HEK293 (cell line): Measurements from ENCODE around the gene NUP62.

ENCODE experiments used
- ELK4 ChIP-seq: IDR thresholded peaks from 2 replicates; pipeline ENCODE4 v1.6.1; 2011; ENCODE audit warnings: mild to moderate bottlenecking, low read depth, low read length, borderline replicate concordance
- GLIS2 ChIP-seq: fragments of 450-650 bp; formaldehyde crosslinking; IDR thresholded peaks from 2 replicates; pipeline ENCODE4 v1.5.1; 2016; ENCODE audit warnings: missing biosample characterization, missing genetic modification characterization
- IKZF3 ChIP-seq: fragments of 450-650 bp; IDR thresholded peaks from 2 replicates; pipeline ENCODE4 v1.5.0; 2018; ENCODE audit warnings: missing biosample characterization, mild to moderate bottlenecking, missing genetic modification characterization, moderate library complexity
- KLF8 ChIP-seq: fragments of 450-650 bp; formaldehyde crosslinking; IDR thresholded peaks from 2 replicates; pipeline ENCODE4 v1.5.1; 2016; ENCODE audit warnings: missing biosample characterization, missing genetic modification characterization
- OSR2 ChIP-seq: fragments of 450-650 bp; formaldehyde crosslinking; IDR thresholded peaks from 2 replicates; pipeline ENCODE4 v1.5.1; 2016; ENCODE audit warnings: missing biosample characterization, missing genetic modification characterization
- PRDM10 ChIP-seq: fragments of 450-650 bp; formaldehyde crosslinking; IDR thresholded peaks from 2 replicates; pipeline ENCODE4 v1.5.1; 2016; ENCODE audit warnings: missing biosample characterization, missing genetic modification characterization
- WT1 ChIP-seq: fragments of 450-650 bp; formaldehyde crosslinking; IDR thresholded peaks from 2 replicates; pipeline ENCODE4 v1.5.1; 2016; ENCODE audit warnings: missing biosample characterization, missing genetic modification characterization
- ZBTB1 ChIP-seq: fragments of 450-650 bp; formaldehyde crosslinking; IDR thresholded peaks from 2 replicates; pipeline ENCODE4 v1.5.1; 2016; ENCODE audit warnings: missing biosample characterization, missing genetic modification characterization
- ZBTB6 ChIP-seq: fragments of 450-650 bp; formaldehyde crosslinking; IDR thresholded peaks from 2 replicates; pipeline ENCODE4 v1.5.1; 2017; ENCODE audit warnings: missing biosample characterization, missing genetic modification characterization
- ZBTB7A ChIP-seq: fragments of 450-650 bp; formaldehyde crosslinking; IDR thresholded peaks from 2 replicates; pipeline ENCODE4 v1.5.1; 2016; ENCODE audit warnings: low read depth, missing biosample characterization, missing genetic modification characterization
- ZFP37 ChIP-seq: fragments of 450-650 bp; formaldehyde crosslinking; IDR thresholded peaks from 2 replicates; pipeline ENCODE4 v1.5.1; 2016; ENCODE audit warnings: missing biosample characterization, missing genetic modification characterization
- ZNF174 ChIP-seq: fragments of 450-650 bp; formaldehyde crosslinking; IDR thresholded peaks from 2 replicates; pipeline ENCODE4 v1.5.0; 2017; ENCODE audit warnings: missing biosample characterization, mild to moderate bottlenecking, missing genetic modification characterization
- ZNF175 ChIP-seq: fragments of 450-650 bp; formaldehyde crosslinking; IDR thresholded peaks from 2 replicates; pipeline ENCODE4 v1.5.1; 2016; ENCODE audit warnings: missing biosample characterization, missing genetic modification characterization
- ZNF18 ChIP-seq: fragments of 450-650 bp; formaldehyde crosslinking; IDR thresholded peaks from 2 replicates; pipeline ENCODE4 v1.5.1; 2016; ENCODE audit warnings: missing biosample characterization, missing genetic modification characterization
- ZNF184 ChIP-seq: fragments of 450-650 bp; IDR thresholded peaks from 2 replicates; pipeline ENCODE4 v1.5.1; 2018; ENCODE audit warnings: missing biosample characterization, mild to moderate bottlenecking, missing genetic modification characterization
- ZNF2 ChIP-seq: fragments of 450-650 bp; formaldehyde crosslinking; IDR thresholded peaks from 2 replicates; pipeline ENCODE4 v1.5.1; 2016; ENCODE audit warnings: missing biosample characterization, missing genetic modification characterization
- ZNF211 ChIP-seq: fragments of 450-650 bp; formaldehyde crosslinking; IDR thresholded peaks from 2 replicates; pipeline ENCODE4 v1.5.1; 2016; ENCODE audit warnings: low read depth, missing biosample characterization, missing genetic modification characterization
- ZNF24 ChIP-seq: fragments of 450-650 bp; formaldehyde crosslinking; IDR thresholded peaks from 2 replicates; pipeline ENCODE4 v1.5.1; 2016; ENCODE audit warnings: missing biosample characterization, missing genetic modification characterization
- ZNF274 ChIP-seq, 2 experiments: fragments of 200-500 bp in 1 of 2; fragments of 450-650 bp in 1 of 2; sonication (Bioruptor generic) in 1 of 2; formaldehyde crosslinking in 1 of 2; IDR thresholded peaks; 2 replicates each; pipeline versions ENCODE4 v1.5.1 to v1.6.1; 2014 to 2016; ENCODE audit warnings: borderline replicate concordance in 1 of 2, inconsistent platforms in 1 of 2, low read length in 1 of 2, missing biosample characterization in 1 of 2, missing genetic modification characterization in 1 of 2
- ZNF341 ChIP-seq: fragments of 450-650 bp; formaldehyde crosslinking; IDR thresholded peaks from 2 replicates; pipeline ENCODE4; 2016; ENCODE audit warnings: low read depth, missing biosample characterization, missing genetic modification characterization
- ZNF37A ChIP-seq: fragments of 450-650 bp; IDR thresholded peaks from 2 replicates; pipeline ENCODE4 v1.5.1; 2018; ENCODE audit warnings: missing biosample characterization, missing genetic modification characterization
- ZNF394 ChIP-seq: fragments of 450-650 bp; formaldehyde crosslinking; IDR thresholded peaks from 2 replicates; pipeline ENCODE4 v1.5.1; 2016; ENCODE audit warnings: missing biosample characterization, missing genetic modification characterization, mild to moderate bottlenecking, moderate library complexity, borderline replicate concordance
- ZNF426 ChIP-seq: fragments of 450-650 bp; formaldehyde crosslinking; IDR thresholded peaks from 2 replicates; pipeline ENCODE4 v1.5.1; 2017; ENCODE audit warnings: missing biosample characterization, missing genetic modification characterization, mild to moderate bottlenecking, inconsistent platforms, moderate library complexity
- ZNF501 ChIP-seq: fragments of 450-650 bp; formaldehyde crosslinking; IDR thresholded peaks from 2 replicates; pipeline ENCODE4 v1.5.1; 2016; ENCODE audit warnings: missing biosample characterization, missing genetic modification characterization
- ZNF514 ChIP-seq: fragments of 450-650 bp; formaldehyde crosslinking; IDR thresholded peaks from 2 replicates; pipeline ENCODE4 v1.5.1; 2016; ENCODE audit warnings: missing biosample characterization, missing genetic modification characterization
- ZNF530 ChIP-seq: fragments of 450-650 bp; formaldehyde crosslinking; IDR thresholded peaks from 2 replicates; pipeline ENCODE4 v1.5.1; 2016; ENCODE audit warnings: low read depth, missing biosample characterization, missing genetic modification characterization
- ZNF580 ChIP-seq: fragments of 450-650 bp; formaldehyde crosslinking; IDR thresholded peaks from 2 replicates; pipeline ENCODE4 v1.5.1; 2016; ENCODE audit warnings: missing biosample characterization, missing genetic modification characterization
- ZNF596 ChIP-seq: fragments of 450-650 bp; IDR thresholded peaks from 2 replicates; pipeline ENCODE4 v1.5.0; 2018; ENCODE audit warnings: missing biosample characterization, mild to moderate bottlenecking, missing genetic modification characterization, moderate library complexity
- ZNF654 ChIP-seq: fragments of 450-650 bp; formaldehyde crosslinking; IDR thresholded peaks from 2 replicates; pipeline ENCODE4 v1.5.1; 2016; ENCODE audit warnings: low read depth, missing biosample characterization, missing genetic modification characterization
- ZNF777 ChIP-seq: fragments of 450-650 bp; formaldehyde crosslinking; IDR thresholded peaks from 2 replicates; pipeline ENCODE4 v1.5.1; 2017; ENCODE audit warnings: missing biosample characterization, missing genetic modification characterization, borderline replicate concordance
- ZNF792 ChIP-seq: fragments of 450-650 bp; formaldehyde crosslinking; IDR thresholded peaks from 2 replicates; pipeline ENCODE4 v1.5.1; 2016; ENCODE audit warnings: missing biosample characterization, missing genetic modification characterization

NUP62 gene

GRCh38 chr19:49866933-49867782 is 62.1 kb downstream of the NUP62 start, which contains the start of gene PNKP (continued):
- TF ChIP-seq ZNF37A (tag by site-specific recombination), result no peak
- peak; percentile 91 for TF ChIP-seq ZNF580 (tag by site-specific recombination)
- no peak for TF ChIP-seq WT1 (tag by site-specific recombination)
- TF ChIP-seq ZBTB6 (tag by site-specific recombination), result peak; percentile 97
- peak; percentile 77 for TF ChIP-seq PRDM10 (tag by site-specific recombination)
- TF ChIP-seq ZNF174 (tag by site-specific recombination), result no peak
- TF ChIP-seq ZNF530, result no peak
- TF ChIP-seq KLF8, result peak; percentile 94
- no peak for TF ChIP-seq ZNF792 (tag by site-specific recombination)
- no peak for TF ChIP-seq ZNF514 (tag by site-specific recombination)
- TF ChIP-seq ZNF596 (tag by site-specific recombination), result no peak
- TF ChIP-seq ZNF777 (tag by site-specific recombination), result peak; percentile 95
- TF ChIP-seq ZBTB1 (tag by site-specific recombination), result no peak
- TF ChIP-seq ZNF654 (tag by site-specific recombination), result no peak
- no peak; the same call in 1 of the 2 replicates for TF ChIP-seq ZNF341 (tag by site-specific recombination)
- TF ChIP-seq ZNF184 (tag by site-specific recombination), result no peak
- no peak for TF ChIP-seq ZNF274 (IDR thresholded peaks at IDR 0.05; ENCODE audit: low read length)
- no peak for TF ChIP-seq ZNF274 (tag by site-specific recombination; IDR thresholded peaks at IDR 0.05; ENCODE audit: borderline replicate concordance)
- TF ChIP-seq ELK4, result no peak; the same call in 1 of the 2 replicates
- TF ChIP-seq ZNF18, result no peak
- TF ChIP-seq ZNF211, result no peak
- TF ChIP-seq GLIS2 (tag by site-specific recombination), result peak; percentile 90
- TF ChIP-seq ZNF175, result no peak
- peak; percentile 86 for TF ChIP-seq IKZF3 (tag by site-specific recombination)
- TF ChIP-seq ZNF426 (tag by site-specific recombination), result no peak
- no peak for TF ChIP-seq OSR2 (tag by site-specific recombination)
- peak; percentile 12; the same call in 1 of the 2 replicates for TF ChIP-seq ZNF394
- peak; percentile 78; the same call in 1 of the 2 replicates for TF ChIP-seq ZNF501 (tag by site-specific recombination)
- TF ChIP-seq ZFP37, result no peak
- peak; percentile 72; the same call in 1 of the 2 replicates for TF ChIP-seq ZBTB7A (tag by site-specific recombination)
- peak; percentile 59; the same call in 1 of the 2 replicates for TF ChIP-seq ZNF2 (tag by site-specific recombination)
- TF ChIP-seq ZNF24, result no peak
